Stimulated activated CD4-positive, alpha-beta T cell treated with anti-CD3 and anti-CD28 coated beads, Interleukin-12 subunit alpha, Interleukin-12 subunit beta, amount 100 ng/mL, for 48 hours (primary cell): ENCODE data around the gene NFYC.
A peak's percentile ranks its signal among the peaks of the same experiment; 100 is the strongest.

Source experiments
- DNase-seq, 3 donors: peaks; one replicate each; pipeline ENCODE4 v3.0.0-alpha.2; 2020; ENCODE audit warnings: low read depth in 2 of 3, low spot score in 1 of 3

NFYC gene

GRCh38 chr1:40756523-40756922 is 65.0 kb downstream of the NFYC start:
- no peak for DNase-seq

- DNase-seq = no peak
Observed at GRCh38 chr1:40757084-40757483, 65.6 kb downstream of the NFYC start.

DNA sequence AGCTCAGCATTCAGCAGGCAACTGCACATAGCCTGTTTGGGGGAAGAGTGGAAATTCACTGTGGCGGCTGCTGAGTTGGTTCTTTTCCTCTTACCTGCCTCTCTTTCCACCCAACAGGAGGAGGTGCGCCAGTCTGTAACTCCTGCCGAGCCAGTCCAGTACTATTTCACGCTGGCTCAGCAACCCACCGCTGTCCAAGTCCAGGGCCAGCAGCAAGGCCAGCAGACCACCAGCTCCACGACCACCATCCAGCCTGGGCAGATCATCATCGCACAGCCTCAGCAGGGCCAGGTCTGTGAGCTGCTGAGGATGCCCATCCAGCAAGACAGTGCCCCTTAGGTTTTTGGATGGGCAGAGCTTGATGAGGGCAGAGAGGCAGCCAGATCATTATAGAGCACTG is 66.5 kb downstream of the NFYC start:
- no peak for DNase-seq

GRCh38 chr1:40758578-40759343 is 67.3 kb downstream of the NFYC start:
- no peak for DNase-seq

GRCh38 chr1:40760984-40761383 is 69.5 kb downstream of the NFYC start:
- DNase-seq = no peak

GRCh38 chr1:40762144-40762923 is 70.8 kb downstream of the NFYC start:
- DNase-seq = no peak

DNA sequence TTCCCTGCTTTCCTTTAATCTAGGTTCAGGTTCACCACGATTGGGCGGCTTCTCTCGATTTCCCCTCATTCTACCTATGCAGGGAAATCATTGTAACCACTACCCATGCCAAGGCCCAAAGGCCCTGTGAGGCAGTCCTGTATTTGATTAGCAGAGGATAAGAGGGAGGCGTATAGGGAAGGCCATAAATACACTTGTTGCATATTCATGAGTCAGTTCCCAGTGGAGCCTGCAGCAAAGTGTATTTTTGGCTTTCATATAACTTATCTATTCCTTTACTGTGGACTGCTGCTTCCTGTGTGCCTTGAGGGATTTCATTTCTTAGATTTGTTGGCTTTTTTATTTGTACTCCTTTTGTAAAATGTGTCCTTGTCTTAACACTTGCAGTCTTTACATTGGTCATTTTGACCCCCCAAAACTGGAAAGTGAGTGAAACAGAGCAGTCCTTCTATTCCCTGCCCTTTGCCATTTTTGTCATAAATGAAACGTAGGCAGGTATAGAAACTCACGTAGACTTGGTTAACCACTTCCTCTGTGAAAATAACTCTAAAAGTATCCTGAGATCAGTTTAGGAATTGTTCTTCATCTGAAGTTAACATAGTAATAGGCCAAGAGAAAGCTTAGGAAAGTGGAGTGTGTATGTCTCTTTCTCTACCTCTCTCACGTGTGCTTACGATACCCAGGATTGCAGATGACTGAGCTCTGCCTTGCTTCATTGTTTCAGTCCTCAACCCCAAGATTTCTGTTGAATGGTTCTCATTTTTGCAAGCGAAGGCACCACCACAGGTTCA is 72.4 kb downstream of the NFYC start:
- no peak for DNase-seq

- DNase-seq = no peak
Observed at GRCh38 chr1:40764981-40765380, 73.5 kb downstream of the NFYC start.

DNA sequence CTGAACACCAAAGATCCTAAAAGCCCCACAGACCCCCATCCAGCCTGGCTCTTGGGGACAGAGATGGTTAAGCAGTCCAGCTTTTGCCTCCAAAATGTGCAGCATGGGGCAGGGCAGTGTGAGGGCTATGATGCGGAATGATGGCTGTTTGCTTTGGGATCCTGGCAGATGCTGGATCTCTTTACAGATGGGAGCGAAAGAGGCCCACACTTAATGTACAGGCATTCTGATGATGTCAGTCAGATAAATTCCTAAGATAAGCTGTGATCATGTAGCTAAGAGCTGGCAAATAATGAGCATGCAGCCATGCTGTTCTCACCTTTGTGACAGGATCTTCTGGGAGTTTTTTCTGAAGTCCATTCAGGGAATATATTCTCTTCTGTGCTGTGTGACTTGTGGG is 74.5 kb downstream of the NFYC start:
- DNase-seq = no peak

GRCh38 chr1:40766560-40766959 is 75.1 kb downstream of the NFYC start:
- DNase-seq = no peak

GRCh38 chr1:40768146-40768990 is 76.9 kb downstream of the NFYC start:
- DNase-seq = no peak

DNA sequence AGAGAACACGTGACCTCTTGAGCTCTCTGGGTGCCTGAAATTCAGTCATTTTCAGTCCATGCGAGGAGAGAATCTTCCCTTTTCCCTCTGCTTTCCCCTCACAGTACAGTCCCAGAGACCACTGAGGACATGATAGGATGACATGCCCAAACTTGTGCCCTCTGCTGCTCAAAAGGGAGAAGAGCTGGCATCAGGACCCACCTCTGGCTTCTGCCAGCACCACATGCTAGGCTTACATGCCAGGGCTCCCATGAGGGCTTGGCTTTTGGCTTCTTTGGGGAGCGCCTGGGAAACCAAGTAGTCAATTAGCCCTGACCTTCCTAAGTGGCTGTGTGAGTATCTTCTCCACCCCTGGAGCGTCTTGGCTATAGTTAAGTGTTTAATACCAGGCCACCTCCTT is 78.3 kb downstream of the NFYC start:
- DNase-seq = no peak

DNA sequence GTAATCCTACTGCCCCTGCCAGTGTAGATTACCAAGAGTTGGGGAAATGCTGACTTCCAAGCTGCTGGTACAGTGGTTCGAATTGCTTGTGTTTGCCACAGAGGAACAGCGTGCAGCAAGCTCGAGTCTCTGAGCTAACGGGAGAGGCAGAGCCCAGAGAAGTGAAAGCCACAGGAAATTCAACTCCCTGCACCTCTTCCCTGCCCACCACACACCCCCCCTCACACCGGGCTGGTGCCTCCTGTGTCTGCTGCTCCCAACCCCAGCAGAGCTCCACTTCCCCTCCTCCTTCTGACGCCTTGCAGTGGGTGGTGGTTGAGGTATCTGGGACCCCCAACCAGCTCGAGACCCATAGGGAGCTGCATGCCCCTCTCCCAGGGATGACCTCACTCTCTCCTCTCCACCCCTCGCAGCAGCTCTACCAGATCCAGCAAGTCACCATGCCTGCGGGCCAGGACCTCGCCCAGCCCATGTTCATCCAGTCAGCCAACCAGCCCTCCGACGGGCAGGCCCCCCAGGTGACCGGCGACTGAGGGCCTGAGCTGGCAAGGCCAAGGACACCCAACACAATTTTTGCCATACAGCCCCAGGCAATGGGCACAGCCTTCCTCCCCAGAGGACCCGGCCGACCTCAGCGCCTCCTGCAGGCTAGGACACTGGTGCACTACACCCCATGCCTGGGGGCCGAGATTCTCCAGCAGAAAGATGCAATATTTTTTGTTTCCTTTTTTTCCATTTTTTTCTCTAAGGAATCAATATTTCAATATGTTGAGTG is 79.0 kb downstream of the NFYC start:
- no peak for DNase-seq

- no peak for DNase-seq
Observed at GRCh38 chr1:40772146-40772955, 80.8 kb downstream of the NFYC start.

DNA sequence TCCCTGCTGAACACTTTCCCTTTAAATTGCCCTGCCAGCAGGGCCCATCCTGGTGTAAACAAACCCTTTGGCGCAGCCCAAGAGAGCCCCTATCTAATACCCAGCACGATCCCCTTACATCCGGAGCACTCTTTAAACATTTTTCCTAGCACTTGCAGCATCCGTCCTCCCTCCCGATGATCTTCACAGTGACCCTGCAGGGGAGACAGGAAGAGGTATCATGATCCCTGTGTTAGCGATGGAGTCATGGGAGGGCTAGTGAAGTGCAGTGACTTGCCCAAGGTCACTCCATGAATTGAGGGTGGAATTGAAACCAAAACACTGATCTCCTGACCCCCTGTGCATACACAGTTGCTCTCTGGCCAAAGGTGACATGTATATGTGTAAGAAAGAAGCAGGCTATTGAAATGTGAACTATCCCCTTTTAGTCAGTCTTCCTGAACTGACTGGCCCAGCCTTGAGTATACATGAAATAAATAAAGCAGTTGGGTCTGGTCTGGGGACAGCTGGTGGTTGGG is 82.3 kb downstream of the NFYC start:
- no peak for DNase-seq

DNA sequence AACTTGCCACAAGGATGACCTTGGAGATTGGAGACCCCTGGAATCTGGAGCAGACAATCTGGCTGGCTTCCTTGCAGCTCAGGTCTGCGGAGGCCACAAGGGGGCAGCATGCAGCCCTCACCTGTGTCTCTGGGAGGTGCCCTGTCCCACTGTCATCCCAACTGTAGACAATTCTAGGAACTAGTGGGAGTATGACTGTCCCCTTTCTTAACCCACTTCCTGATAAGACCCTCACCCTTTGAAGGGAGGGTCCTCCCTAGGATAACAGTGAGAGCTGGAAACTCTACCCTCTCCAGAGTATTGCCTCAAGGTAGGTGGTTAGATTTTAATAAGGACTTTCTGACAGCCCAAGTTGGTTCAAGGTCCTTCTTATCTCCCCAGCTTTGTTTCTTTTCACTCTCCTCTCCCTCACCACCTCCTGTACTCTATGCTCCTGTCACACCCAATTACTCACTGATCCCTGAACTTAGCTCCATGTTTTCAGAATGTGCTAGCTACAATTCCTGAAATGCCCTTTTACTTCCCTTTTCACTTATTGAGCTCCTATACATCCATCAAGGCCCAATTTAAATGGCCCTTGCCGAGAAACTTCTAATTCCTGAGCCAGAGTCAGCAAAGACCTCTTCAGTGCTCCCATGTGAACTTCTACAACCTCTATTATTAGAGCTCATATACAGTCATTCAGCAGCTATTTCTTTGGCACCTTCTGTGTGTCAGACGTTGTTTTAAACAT is 82.9 kb downstream of the NFYC start:
- peak; percentile 27 to 64 (median 52) for DNase-seq

DNA sequence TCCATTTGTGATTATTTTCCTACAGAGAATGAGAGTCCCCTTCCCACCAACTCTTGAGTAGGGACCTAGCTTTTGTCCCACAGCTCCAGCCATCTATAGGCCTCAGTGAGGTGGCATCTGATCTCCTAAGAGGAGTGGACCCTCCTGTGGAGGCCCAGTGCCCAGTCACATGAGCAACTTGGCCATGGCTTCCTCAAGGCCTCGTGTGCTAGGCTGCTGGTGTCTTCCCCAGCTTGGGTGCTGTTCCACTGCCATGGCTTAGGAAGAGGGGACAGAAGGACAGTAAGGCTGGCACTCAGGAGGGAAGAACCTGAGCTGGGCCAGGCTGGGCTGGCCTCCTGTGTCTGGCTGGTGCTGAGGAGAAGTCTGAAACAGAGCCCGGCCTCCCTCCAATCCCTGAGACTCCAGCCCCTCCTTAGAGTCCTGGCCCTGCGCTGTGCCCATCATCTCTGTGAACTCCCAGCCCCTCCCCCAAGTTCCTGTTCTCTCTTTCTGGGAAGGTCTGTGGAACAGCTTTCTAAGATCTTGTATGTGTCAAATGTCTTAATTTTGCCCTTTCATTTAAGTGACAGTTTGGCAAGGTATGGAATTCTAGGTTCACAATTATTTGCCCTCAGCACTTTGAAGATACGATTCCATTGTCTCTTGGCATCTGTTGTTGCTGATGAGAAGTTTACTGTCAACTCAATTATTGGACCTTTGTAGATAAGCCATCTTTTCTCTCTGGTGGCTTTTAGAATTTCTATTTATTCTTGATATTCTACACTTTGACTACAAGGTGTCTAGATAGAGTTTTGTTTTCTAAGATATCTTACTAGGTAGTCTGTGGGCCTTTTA is 85.0 kb downstream of the NFYC start:
- DNase-seq = no peak
